Kidney (tissue), 14 donors: ENCODE data around the gene INSC. TPM values are rescaled to one million over a fixed set of nuclear protein-coding genes. Genes with fewer than 3 reads are reported as not detected.

Source experiments
- DNase-seq, 5 donors: peaks; one replicate each; pipeline ENCODE4 v3.0.0-alpha.2; 2013 to 2020
- FAIRE-seq: peaks from 2 replicates; lab custom pipeline; 2012; peaks lifted over from hg19 to GRCh38; lab: Jason Lieb, UNC
- H3K27ac ChIP-seq, 2 donors: one replicate each; pipeline ENCODE4 v1.7.0; 2013; ENCODE audit warnings: low read depth in 2 of 2, low read length in 2 of 2, inconsistent platforms in 1 of 2
- H3K27me3 ChIP-seq: one replicate; pipeline ENCODE4 v1.7.1; 2013; ENCODE audit warnings: low read length, inconsistent platforms; ENCODE audit not compliant: control insufficient read depth, insufficient read depth
- H3K36me3 ChIP-seq, 3 donors: one replicate each; pipeline versions ENCODE4 v1.7.0 to v1.7.1; 2013; ENCODE audit warnings: low read length in 3 of 3, control low read depth in 1 of 3, inconsistent platforms in 1 of 3; ENCODE audit not compliant: insufficient read depth in 3 of 3, control insufficient read depth in 2 of 3
- H3K4me1 ChIP-seq, 3 donors: one replicate each; pipeline versions ENCODE4 v1.7.0 to v1.7.1; 2013; ENCODE audit warnings: low read length in 3 of 3, inconsistent platforms in 1 of 3, low read depth in 1 of 3; ENCODE audit not compliant: control insufficient read depth in 2 of 3, insufficient read depth in 2 of 3
- H3K4me3 ChIP-seq, 3 donors: one replicate each; pipeline versions ENCODE4 v1.7.0 to v1.8.1; 2013; ENCODE audit warnings: low read length in 3 of 3, control low read depth in 1 of 3, inconsistent platforms in 1 of 3
- H3K9ac ChIP-seq, 3 donors: one replicate each; pipeline versions ENCODE4 v1.7.0 to v1.7.1; 2013; ENCODE audit warnings: low read length in 3 of 3, control low read depth in 1 of 3, inconsistent platforms in 1 of 3
- H3K9me3 ChIP-seq, 3 donors: one replicate each; pipeline versions ENCODE4 v1.7.0 to v1.7.1; 2013; ENCODE audit warnings: low read length in 3 of 3, control low read depth in 1 of 3, inconsistent platforms in 1 of 3; ENCODE audit not compliant: control insufficient read depth in 2 of 3, insufficient read depth in 1 of 3
- CTCF ChIP-seq: IDR thresholded peaks from 3 replicates; pipeline ENCODE4 v1.5.1; 2012; ENCODE audit warnings: mild to moderate bottlenecking, moderate library complexity, borderline replicate concordance; ENCODE audit not compliant: insufficient read depth; ENCODE audit errors: extremely low read depth
- intact Hi-C: fragments of 100-400 bp; cut with DNase I; formaldehyde crosslinking; loops from one replicate; pipeline ENCODE4 v1.11.1; 2022
- polyA plus RNA-seq: library from polyadenylated mRNA; stranded (reverse); fragments of 350-450 nt; fragmentation: Illumina TruSeq; extraction: RNeasy Lipid Tissue Mini Kit (QIAGEN cat#74804); gene quantifications from one replicate; pipeline ENCODE4 v1.2.3, GENCODE V29; 2014; ENCODE audit warnings: low read depth, low replicate concordance; ENCODE audit not compliant: insufficient read depth
- total RNA-seq: library from RNA; stranded (reverse); fragmentation: NEBNext Ultra II Directional; extraction: Animal tissue kit (Norgen Biotek cat#: 25700); gene quantifications from one replicate; pipeline ENCODE4 v1.2.1, GENCODE V29; 2021
- donor health status: control.
- donor health status: control.
- donor health status: control.
- donor health status: control.
- donor health status: control.
- donor health status: DM: yes; HTN: yes; CAD: no.
- donor health status: Normal renal cell carcinoma (clear cell type).

INSC gene
- total and polyA plus RNA-seq, 2 donors from 2014 or later = 0.41 to 1.3 TPM

- peak in 2 of 5 donors; percentile 37 to 55 for DNase-seq
- Histone ChIP-seq H3K9me3 (no peaks in the 10 kb centered on the region), H3K27ac (no peak overlapping the region), H3K4me3 (no peak overlapping the region), H3K36me3 (no peaks in the 10 kb centered on the region), H3K4me1 (peaks cover 0 to 11% (median 0%) of the 10 kb centered on the region in 3 donors), H3K9ac (no peak overlapping the region), H3K27me3 (peaks cover 6% of the 10 kb centered on the region)
- intact Hi-C loops = loop anchor here (10.0 kb wide), 1 partner anchor 168 kb away; no protein-coding TSS in a partner anchor
- no peak for TF ChIP-seq CTCF
- FAIRE-seq = no peak
Observed at GRCh38 chr11:15072551-15073143, 42.1 kb upstream of the INSC start.

GRCh38 chr11:15073361-15074205, 41.1 kb upstream of the INSC start, which contains the start of gene CALCB:
Gene CALCB, plus strand, starts transcription at chr11:15073593. Its CDS starts 1,126 bp downstream, at chr11:15074719.
- H3K9me3 ChIP-seq = no peaks in the 10 kb centered on the region
- peaks cover 0 to 11% (median 0%) of the 10 kb centered on the region in 3 donors for H3K4me1 ChIP-seq
- peak within 1 kb of the TSS; percentile 38 to 42 (median 39) for H3K4me3 ChIP-seq
- no peak within 1 kb of the TSS for H3K27ac ChIP-seq
- H3K9ac ChIP-seq = no peak within 1 kb of the TSS
- no peaks in the 10 kb centered on the region for H3K36me3 ChIP-seq
- FAIRE-seq (no peak), DNase-seq (peak; percentile 69 to 82 (median 78))
- intact Hi-C loops = loop anchor here (10.0 kb wide), 1 partner anchor 169 kb away; no protein-coding TSS in a partner anchor
- H3K27me3 ChIP-seq = peaks cover 6% of the 10 kb centered on the region
- no peak for TF ChIP-seq CTCF

GRCh38 chr11:15074206-15075161, 40.2 kb upstream of the INSC start:
- H3K27me3 ChIP-seq = peaks cover 6% of the 10 kb centered on the region
- H3K4me1 ChIP-seq = peaks cover 0 to 11% (median 0%) of the 10 kb centered on the region in 3 donors
- H3K27ac ChIP-seq = no peak overlapping the region
- H3K4me3 ChIP-seq = peak overlapping the region in 2 of 3 donors; percentile 6 to 38
- intact Hi-C loops = loop anchor here (10.0 kb wide), 1 partner anchor 170 kb away; no protein-coding TSS in a partner anchor
- H3K36me3 ChIP-seq = no peaks in the 10 kb centered on the region
- H3K9ac ChIP-seq = no peak overlapping the region
- no peak for FAIRE-seq
- DNase-seq = peak; percentile 83 to 93 (median 92)
- H3K9me3 ChIP-seq = no peaks in the 10 kb centered on the region
- peak; percentile 71 for TF ChIP-seq CTCF
